DMS153 (cell line): ENCODE measurements around the gene MEOX2.

Experiments used
- DNase-seq: peaks from one replicate; lab custom pipeline; 2025; lab: John Stamatoyannopoulos, UW

MEOX2 gene

GRCh38 chr7:15610503-15610902 lies 76.0 kb downstream of the MEOX2 start:
- no peak for DNase-seq

- DNase-seq: no peak
These were observed 77.2 kb downstream of the MEOX2 start for GRCh38 chr7:15609287-15609686.

- DNase-seq: no peak
These were observed 78.8 kb downstream of the MEOX2 start for GRCh38 chr7:15607529-15608210.

DNA sequence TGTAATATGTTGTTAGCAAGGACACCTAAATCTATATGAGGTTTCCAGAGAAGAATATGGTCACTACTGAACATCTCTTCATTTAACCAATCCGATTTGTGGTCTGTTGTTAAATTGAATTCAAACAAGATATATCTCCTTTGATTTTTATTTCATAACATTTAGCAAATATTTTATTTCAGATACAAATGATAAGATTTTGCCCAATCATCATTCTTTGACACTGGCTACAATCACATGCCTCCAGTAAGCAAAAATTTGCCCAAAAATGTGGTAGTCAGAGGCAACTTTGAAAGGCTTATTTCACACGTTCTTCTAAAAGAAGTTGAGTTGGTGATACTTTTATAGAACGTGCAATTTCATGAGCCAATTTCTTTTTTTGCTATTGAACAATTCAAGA lies 79.9 kb downstream of the MEOX2 start:
- no peak for DNase-seq

DNA sequence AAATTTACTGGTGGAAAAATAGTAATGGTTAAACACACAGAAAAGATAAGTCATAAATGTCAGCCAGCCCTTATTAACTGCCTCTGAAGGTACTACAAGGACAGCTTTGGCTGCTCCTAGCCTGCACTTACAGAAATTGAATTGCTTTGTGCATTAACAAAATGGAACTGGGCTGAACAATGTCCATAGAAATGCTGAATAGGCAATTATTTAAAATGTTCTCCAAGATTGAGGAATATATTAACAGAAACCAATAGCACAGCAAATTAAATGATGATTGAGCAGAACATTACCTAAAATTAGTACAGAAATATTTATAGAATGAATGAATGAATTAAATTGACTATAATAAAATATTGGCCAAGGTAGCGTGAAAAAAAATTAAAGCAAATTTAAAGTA lies 82.3 kb downstream of the MEOX2 start:
- DNase-seq: no peak

DNA sequence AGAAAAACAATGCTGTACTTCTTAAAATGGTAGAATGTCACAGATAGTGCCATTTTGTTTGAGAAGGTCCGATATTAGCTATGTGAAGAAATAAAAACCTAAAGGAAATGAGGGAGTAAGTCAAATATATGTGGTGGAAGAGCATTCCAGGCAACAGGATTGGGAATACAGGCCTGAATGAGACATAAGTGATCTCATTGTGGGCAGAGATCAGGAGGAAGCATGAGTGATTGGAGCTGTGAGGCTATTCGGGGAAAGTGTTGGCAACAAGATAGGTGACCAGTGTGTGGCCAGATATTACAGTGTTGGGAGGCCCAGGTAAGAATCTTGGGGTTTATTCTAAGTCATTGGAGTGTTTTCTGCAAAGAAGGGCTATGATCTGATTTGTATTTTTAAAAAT lies 83.4 kb downstream of the MEOX2 start:
- DNase-seq: no peak

DNA sequence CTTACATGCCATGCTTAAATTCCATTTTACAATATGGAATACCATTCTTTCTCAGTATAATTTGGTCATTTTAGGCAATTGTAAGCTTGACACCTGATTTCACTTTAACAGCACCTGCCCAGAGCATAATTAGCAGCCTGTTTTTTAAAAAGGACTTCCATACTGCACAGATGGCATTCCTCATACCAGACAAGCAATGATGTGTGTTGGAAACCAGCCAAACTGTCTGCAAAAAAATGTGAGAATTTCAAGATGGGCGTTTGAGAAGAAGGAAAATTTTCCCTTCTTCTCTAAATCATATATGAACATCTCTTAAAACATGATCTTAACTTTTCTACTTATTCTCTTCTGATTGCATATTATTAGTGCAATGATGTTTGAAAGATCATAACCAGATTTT lies 84.2 kb downstream of the MEOX2 start:
- DNase-seq: no peak

DNA sequence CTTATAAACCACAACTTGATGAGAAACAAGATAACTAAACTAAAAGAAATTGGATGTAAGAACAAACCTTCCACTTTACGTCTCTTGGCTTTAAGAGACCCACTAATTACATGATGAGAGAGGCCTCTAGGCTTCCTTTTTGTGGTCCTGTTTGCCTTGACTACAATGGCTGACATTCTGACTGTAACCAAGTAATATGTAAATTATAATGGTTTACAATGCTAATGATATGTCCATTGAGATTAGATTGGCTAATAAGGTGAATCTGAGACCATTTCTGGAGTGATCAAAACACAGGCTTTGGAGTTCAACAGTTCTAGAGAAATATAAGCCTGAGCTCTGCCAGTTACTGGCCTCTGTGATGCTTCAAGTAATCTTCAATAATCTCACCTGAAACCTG lies 85.3 kb downstream of the MEOX2 start:
- no peak for DNase-seq

- no peak for DNase-seq
These were observed 86.2 kb downstream of the MEOX2 start for GRCh38 chr7:15600298-15600697.

GRCh38 chr7:15594461-15594860 lies 92.0 kb downstream of the MEOX2 start:
- DNase-seq: no peak

DNA sequence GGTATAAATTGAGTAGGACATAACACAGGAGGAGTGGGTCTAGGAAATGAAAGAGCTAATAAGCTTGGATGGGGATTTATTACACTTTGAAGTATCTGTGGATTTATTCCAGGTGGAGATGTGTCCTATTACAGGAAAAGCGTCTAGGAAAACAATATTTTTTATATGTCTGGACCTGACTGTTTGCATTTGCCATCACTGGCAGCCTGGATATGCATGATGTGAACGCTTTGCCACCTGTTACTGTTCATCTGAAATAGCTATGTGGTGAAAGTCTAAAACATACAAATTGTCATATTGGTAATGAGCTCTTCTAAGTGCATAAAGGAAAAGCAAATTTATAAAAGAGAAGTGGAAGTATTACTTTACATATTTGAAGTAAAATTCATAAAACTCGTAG lies 93.1 kb downstream of the MEOX2 start:
- DNase-seq: peak; percentile 40

DNA sequence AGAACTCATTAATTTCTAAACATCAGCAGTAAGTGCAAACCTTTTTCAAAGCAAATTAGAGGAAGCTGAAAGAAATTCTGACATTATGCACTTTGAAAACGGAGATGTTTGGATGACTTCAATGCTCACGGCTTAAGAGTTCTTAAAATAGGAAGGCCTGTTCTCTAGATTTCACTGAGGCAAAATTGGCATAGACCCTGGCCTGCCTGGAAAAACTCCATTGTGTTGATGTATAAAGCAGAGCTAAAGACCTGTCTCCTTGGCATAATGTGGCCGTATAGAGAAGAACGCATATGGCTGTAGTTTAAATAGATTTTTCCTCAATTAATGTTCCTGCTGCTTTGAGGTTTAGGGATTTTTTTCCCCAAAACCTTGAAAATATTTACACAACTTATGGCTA lies 100.2 kb downstream of the MEOX2 start:
- DNase-seq: no peak

GRCh38 chr7:15584575-15584974 lies 101.9 kb downstream of the MEOX2 start:
- DNase-seq: no peak

DNA sequence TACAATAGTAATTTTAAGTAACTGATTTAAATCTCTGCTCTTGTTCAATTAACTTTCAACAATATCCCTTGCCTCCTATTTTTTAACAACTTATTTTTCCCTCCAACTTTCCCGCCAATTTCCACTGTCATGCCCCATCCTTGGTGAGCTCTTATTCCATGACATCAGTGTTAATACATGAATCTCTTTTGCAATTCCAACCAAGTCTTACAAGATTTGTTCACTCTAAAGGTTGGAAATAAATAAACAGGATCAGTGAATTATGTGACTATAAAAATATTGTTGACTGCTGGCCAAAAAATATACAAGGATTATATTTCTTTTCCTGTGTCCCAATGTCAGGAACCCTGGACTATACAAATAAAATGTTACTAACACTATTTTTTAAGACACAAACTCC lies 103.7 kb downstream of the MEOX2 start:
- no peak for DNase-seq

DNA sequence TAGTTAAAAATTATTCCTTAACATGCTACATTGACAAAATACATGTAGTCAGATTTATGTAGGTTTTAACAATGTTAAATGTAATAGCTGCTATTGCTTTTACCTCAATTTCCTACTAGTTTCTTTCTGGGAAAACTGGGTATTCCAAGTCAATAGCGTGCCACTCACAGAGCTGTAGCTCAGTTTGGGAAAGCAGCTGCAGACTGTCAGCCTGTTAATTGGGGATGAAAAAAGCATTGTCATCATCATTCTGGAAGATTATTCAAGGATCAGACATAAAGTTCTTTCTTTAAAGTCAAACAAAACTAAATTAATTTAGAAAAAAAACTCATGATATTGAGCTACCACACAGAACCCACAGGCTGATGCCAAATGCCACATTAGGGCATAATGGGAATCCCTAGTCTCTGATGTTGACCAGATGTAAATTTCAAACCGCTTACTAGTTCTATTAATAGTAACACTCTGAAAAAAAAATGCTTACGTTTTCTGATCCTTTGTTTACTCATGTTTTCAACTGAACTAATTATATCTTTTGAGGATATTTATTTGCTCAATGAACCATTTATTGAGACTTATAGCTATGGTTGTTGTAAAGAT lies 105.0 kb downstream of the MEOX2 start:
- no peak for DNase-seq

DNA sequence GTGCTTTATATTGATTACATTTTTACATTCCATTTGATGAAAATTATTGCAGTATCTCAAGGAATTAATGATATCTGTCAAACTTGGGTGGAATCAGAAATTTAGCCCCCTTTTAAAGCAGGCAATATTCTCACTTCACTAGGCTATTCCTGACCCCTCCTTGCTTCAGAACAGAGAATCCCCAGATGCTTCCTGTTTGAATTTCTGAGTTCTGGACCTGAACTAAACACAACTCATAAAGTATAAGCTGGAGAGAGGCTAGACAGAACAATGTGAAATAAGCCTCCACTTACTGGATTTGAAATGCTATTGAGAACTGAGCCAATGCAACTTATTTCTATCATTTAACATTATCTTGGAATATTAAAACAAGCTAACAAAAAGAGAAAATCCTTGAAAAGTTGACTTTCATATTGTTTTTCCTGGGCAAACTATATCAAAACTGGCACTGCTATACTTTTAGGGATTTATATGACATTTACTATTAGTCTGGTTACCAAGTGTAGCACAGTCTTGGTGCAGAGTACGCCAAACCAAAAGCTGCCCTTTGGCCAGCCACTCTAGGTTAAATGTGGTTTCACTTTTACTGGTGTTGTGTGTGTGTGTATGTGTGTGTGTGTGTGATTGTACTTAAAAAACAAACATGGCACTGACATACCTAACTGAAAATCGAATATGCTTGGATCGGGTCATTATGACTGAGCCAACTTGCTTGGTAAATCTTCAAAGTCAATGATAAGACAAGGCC lies 105.7 kb downstream of the MEOX2 start:
- no peak for DNase-seq

DNA sequence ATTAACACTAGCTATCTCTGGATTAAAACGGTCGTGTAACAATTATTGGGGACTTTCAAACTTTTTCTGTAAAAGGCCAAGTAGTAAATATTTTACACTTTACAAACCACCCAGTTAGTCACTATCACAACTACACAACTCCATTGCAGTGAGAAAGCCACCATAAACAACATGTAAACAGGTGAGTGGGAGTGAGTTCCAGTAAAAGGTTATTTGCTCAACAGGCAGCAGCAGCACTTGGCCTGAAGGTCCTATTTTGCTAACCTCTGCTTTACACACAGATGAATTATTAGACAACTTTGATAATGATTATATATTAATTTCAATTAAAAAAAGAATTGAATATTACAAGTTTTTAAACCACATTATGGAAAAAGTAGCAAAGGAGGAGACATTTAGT lies 108.9 kb downstream of the MEOX2 start:
- DNase-seq: no peak

DNA sequence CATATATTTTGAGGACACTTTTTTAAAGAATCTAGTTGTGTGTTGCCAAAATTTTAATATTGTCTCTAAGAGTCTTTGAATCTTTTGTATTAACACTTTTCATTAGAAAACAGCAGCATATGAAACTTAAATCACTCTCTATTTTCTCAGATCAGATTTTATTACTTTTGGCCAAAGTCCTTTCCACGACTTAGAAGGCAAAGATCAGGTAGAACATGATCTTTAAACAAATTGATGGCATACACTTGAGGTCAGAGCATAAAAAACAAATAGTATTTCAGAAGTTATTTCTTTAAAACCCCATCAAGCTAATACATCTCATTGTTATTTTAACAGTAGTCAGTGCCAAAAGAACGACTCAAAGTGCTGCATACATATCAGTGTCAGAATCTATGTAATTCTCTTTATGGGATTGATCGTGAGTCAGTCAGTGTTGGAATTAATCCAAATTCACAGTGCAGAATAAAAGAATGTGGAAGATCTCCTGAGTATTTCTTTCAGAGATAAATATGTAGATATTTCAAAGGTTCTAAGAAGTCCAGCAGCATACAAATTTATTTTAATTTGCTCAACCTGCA lies 115.1 kb downstream of the MEOX2 start:
- DNase-seq: no peak

DNA sequence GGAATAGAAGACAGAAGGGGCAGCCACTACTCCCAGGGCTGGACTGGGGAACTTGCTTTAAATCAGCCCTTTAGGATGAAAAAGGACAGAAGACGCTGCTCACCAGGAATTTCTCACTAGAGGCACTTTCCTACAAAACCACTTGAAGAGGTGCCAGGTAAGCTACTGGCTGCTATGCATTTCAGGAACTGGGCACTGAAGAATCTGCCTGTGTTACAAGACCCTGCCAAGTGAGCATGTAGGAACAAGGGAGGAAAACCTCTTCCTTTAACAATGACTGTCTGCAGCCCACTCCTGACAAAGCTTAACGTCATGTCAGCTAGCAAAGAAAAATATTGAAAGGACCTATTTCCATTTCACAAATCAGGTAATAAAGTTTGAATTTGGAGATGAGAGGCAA lies 118.8 kb downstream of the MEOX2 start:
- DNase-seq: no peak

GRCh38 chr7:15567036-15567435 lies 119.4 kb downstream of the MEOX2 start:
- no peak for DNase-seq

DNA sequence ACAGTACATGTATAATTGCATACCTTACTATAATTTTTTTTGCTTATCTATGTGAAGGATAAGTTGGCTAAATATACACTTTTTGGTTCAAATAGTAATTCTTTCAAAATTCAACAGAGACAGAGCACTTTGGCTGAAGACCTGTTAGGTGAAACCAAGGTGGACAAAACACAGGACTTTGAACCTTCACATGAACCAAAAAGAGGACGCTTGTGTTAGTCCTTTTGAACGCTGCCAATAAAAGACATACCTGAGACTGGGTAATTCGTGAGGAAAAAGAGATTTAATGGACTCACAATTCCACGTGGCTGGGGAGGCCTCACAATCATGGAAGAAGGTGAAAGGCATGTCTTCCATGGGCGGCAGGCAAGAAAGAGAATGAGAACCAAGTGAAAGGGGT lies 120.0 kb downstream of the MEOX2 start:
- no peak for DNase-seq

GRCh38 chr7:15561835-15562234 lies 124.6 kb downstream of the MEOX2 start, which contains the start of gene AGMO:
AGMO (minus strand) TSS chr7:15562015.
- peak; percentile 32 for DNase-seq
